HL-60 (cell line): ENCODE measurements around the gene AKNAD1.
"Not testable (repeated sequence)": the region's sequence is repeated elsewhere in the genome, so short reads cannot be mapped to it uniquely, and the experiment has no call there.

Source experiments
- DNase-seq, 2 experiments: peaks; one replicate each; pipeline ENCODE4 v3.0.0-alpha.2; 2010 to 2020; ENCODE audit warnings: low read depth in 1 of 2, low spot score in 1 of 2
- H3K27ac ChIP-seq: fragments of 250-450 bp; sonication (Bioruptor Pico); replicated peaks from 2 replicates; pipeline ENCODE4 v1.5.1; 2020; ENCODE audit warnings: mild to moderate bottlenecking, moderate library complexity
- H3K27me3 ChIP-seq: fragments of 250-450 bp; sonication (Bioruptor Pico); 2 replicates; pipeline ENCODE4 v1.5.1; 2021; ENCODE audit warnings: mild to moderate bottlenecking, moderate library complexity; ENCODE audit not compliant: insufficient read depth, poor library complexity, severe bottlenecking
- H3K4me3 ChIP-seq: replicated peaks from 2 replicates; pipeline ENCODE4 v1.5.1; 2011; ENCODE audit warnings: mild to moderate bottlenecking, control low read depth, low read length; ENCODE audit not compliant: insufficient read depth
- GABPA ChIP-seq: IDR thresholded peaks from 2 replicates; pipeline ENCODE4 v1.6.1; 2012; ENCODE audit warnings: low read depth
- POLR2AphosphoS5 ChIP-seq: IDR thresholded peaks from 2 replicates; pipeline ENCODE4 v1.6.1; 2012; ENCODE audit warnings: low read depth
- SPI1 ChIP-seq: IDR thresholded peaks from 2 replicates; pipeline ENCODE4 v1.6.1; 2012; ENCODE audit warnings: low read depth, mild to moderate bottlenecking, borderline replicate concordance
- TF ChIP-seq, protein P1 (sequence below): IDR thresholded peaks from one replicate; pipeline ENCODE4 v1.5.1; 2011; ENCODE audit warnings: low read length, control low read depth, inconsistent platforms; ENCODE audit not compliant: insufficient read depth
- TF ChIP-seq, protein P2 (sequence below): IDR thresholded peaks from 2 replicates; pipeline ENCODE4 v1.6.1; 2012; ENCODE audit warnings: low read depth; ENCODE audit not compliant: insufficient replicate concordance

Gene AKNAD1

DNA sequence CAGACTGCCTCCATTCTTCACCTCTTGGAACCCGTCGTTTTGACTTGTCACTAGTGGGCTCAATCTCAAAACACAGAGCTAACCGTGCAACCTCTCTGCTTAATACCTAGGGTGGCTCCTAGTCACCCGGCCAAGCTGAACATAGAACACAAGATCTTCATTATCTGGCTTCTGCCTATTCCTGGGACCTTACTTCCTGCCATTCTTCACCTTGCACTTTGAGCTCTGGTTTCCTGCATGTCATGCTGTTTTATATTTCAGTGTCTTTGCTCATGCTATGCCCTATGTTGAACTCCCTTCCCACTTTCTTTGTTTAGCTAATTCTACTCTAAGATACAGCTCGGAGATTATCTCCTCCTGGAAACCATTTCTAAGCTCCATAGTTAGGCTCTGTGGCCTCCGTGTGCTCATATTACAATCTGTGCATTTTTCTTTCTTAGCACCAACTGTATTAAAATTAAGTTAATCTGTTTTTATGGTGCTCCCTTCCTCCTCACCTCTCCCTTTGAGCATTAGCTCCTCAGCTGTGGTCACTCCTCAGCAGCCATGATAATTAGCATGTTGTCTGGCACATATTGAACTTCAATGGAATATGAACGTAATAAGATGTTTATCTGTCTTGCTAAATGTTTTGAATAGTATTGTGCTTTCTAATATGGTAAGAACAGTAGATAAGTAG lies 33.0 kb upstream of the AKNAD1 start:
- H3K27ac ChIP-seq, result peak overlapping the region; percentile 20; the same call in 1 of the 2 replicates
- no peak for TF ChIP-seq SPI1
- TF ChIP-seq, protein P1, sequence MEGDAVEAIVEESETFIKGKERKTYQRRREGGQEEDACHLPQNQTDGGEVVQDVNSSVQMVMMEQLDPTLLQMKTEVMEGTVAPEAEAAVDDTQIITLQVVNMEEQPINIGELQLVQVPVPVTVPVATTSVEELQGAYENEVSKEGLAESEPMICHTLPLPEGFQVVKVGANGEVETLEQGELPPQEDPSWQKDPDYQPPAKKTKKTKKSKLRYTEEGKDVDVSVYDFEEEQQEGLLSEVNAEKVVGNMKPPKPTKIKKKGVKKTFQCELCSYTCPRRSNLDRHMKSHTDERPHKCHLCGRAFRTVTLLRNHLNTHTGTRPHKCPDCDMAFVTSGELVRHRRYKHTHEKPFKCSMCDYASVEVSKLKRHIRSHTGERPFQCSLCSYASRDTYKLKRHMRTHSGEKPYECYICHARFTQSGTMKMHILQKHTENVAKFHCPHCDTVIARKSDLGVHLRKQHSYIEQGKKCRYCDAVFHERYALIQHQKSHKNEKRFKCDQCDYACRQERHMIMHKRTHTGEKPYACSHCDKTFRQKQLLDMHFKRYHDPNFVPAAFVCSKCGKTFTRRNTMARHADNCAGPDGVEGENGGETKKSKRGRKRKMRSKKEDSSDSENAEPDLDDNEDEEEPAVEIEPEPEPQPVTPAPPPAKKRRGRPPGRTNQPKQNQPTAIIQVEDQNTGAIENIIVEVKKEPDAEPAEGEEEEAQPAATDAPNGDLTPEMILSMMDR, result no peak
- TF ChIP-seq, protein P2, sequence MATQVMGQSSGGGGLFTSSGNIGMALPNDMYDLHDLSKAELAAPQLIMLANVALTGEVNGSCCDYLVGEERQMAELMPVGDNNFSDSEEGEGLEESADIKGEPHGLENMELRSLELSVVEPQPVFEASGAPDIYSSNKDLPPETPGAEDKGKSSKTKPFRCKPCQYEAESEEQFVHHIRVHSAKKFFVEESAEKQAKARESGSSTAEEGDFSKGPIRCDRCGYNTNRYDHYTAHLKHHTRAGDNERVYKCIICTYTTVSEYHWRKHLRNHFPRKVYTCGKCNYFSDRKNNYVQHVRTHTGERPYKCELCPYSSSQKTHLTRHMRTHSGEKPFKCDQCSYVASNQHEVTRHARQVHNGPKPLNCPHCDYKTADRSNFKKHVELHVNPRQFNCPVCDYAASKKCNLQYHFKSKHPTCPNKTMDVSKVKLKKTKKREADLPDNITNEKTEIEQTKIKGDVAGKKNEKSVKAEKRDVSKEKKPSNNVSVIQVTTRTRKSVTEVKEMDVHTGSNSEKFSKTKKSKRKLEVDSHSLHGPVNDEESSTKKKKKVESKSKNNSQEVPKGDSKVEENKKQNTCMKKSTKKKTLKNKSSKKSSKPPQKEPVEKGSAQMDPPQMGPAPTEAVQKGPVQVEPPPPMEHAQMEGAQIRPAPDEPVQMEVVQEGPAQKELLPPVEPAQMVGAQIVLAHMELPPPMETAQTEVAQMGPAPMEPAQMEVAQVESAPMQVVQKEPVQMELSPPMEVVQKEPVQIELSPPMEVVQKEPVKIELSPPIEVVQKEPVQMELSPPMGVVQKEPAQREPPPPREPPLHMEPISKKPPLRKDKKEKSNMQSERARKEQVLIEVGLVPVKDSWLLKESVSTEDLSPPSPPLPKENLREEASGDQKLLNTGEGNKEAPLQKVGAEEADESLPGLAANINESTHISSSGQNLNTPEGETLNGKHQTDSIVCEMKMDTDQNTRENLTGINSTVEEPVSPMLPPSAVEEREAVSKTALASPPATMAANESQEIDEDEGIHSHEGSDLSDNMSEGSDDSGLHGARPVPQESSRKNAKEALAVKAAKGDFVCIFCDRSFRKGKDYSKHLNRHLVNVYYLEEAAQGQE, result no peak
- no peak for TF ChIP-seq POLR2AphosphoS5
- no peak for TF ChIP-seq GABPA
- H3K27me3 ChIP-seq, result no peaks in the 10 kb centered on the region
- no peak overlapping the region for H3K4me3 ChIP-seq
- no peak for DNase-seq

DNA sequence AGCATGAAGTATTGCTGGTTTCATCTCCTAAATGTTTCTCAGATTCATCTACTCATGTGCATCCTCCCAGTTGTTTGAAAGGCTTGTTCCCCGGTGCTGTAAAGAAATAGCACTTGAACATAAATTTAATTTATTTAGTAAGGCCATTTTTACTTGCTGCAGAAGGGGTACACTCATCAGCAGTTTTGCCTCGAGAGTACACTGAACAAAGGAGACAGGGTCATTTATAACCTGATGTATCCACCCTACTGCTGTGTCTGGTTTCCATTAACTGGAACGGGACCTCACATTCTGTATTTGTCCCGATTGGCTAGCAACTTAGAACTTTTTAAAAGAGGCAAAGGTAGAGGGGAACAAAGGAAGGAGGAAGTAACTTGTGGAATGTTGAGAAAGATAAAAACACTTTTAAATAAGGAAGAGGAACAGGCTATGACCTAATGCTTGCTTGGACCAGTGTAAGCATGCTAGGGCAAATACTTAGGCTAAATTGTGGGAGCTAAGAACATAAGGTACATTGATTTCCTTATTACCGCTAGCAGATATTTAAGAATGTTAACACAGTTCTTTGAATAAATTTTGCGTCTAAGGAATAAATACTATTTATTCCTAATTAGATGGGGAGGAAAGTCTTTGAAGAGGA lies 32.2 kb upstream of the AKNAD1 start:
- not testable (repeated sequence) for H3K4me3 ChIP-seq, H3K27me3 ChIP-seq
- TF ChIP-seq SPI1, result peak; percentile 78
- peak in 1 of 2 experiments; percentile 60 for DNase-seq
- H3K27ac ChIP-seq, result peak overlapping the region; percentile 20; the same call in 1 of the 2 replicates

DNA sequence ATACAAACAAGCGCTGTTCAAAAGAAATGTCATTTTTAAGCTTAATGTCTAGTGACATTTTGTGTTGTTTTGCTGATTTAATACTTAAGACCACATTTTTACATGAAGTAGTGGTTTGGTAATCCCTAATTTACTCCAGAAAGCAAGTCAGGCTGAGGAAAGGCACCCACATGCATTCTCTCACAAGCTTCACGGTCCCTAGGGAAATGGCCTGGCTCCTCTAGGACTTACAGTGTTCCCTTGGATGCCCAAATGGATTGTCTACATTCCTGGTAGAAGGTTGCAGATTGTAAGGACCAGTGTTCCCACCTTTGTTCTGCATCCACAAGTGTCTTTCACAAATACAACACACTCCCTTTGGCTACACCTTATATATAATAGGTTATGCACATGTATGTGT lies 29.4 kb upstream of the AKNAD1 start:
- no peak for DNase-seq
- TF ChIP-seq, protein P2, result no peak
- no peak for TF ChIP-seq GABPA
- H3K27ac ChIP-seq, result no peak overlapping the region
- no peak overlapping the region for H3K4me3 ChIP-seq
- H3K27me3 ChIP-seq, result no peaks in the 10 kb centered on the region

DNA sequence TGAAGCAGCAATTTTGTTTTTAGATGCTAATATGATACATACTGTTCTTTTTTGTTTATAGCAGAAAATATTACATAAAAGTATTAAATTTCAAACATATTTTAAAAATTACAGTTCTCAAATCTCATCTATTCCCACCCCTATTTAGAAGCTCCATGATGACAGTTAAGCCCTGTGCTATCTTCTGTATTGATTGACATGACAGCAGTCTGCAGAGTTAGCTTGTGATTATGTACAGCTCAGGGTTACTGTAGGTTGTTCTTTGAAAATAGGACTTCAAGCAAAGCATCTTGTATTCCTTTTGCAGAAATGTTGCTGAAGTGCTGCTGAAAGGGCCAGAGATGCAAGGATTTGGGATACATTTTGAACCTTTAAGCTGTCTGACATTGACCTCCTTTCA lies 28.1 kb upstream of the AKNAD1 start:
- H3K4me3 ChIP-seq, result no peak overlapping the region
- DNase-seq, result no peak
- no peaks in the 10 kb centered on the region for H3K27me3 ChIP-seq
- TF ChIP-seq, protein P1, result no peak
- TF ChIP-seq, protein P2, result no peak
- TF ChIP-seq SPI1 (no peak), GABPA (no peak), POLR2AphosphoS5 (no peak)
- H3K27ac ChIP-seq, result no peak overlapping the region
